NAMALWA (cell line): Measurements from ENCODE around the gene SMIM7.
"Not testable (repeated sequence)": the region's sequence is repeated elsewhere in the genome, so short reads cannot be mapped to it uniquely, and the experiment has no call there.

Experiments
- DNase-seq: peaks from one replicate; pipeline ENCODE4 v3.0.0-alpha.2; 2015; ENCODE audit warnings: low spot score

Gene SMIM7

DNA sequence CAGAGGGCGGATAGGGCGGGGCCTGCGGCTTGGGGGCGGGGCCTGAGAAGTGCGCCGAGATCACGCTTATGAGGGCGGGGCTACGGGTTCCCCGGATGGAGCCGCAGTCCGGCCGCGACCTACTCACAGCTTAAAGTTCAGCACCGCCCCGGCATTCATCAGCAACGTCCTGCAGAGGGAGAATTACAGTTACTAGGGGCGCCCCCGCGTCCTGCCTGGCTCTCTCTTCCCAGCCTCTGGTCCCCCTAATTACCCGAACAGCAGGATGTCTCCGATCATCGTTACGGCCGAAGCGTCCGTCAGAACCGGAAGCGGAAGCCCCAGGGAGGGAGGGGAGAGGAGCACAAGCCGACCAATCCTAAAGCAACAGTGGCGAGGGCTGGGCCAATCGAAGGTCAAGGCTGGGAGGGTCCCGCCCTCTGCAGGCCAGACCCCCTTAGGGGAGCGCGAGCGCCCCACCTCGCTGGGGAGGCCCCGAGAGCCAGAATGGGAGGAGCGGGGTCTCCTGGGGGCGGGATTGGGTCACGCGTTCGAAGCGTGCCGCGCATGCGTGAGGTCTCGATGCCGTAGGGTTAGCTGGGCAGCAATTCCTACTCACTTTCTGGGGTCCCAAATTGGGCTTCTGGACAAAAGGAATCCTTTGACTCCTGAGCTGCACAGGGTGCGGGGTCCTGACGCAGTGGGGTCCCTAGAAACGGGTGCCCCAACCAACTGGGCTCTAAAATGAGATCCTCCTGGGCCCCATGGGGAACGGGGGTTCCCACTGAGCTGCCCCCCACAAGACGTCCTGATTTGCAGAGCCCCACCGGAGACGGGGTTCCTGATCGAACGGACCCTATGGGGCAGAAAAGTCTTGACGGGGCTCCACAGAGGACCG lies at the start of gene SMIM7:
Gene SMIM7 (minus strand): TSS at position 313 of the 877 bp plus-strand sequence. CDS start 34 bp downstream, at position 279.
- DNase-seq, result peak; percentile 99

DNA sequence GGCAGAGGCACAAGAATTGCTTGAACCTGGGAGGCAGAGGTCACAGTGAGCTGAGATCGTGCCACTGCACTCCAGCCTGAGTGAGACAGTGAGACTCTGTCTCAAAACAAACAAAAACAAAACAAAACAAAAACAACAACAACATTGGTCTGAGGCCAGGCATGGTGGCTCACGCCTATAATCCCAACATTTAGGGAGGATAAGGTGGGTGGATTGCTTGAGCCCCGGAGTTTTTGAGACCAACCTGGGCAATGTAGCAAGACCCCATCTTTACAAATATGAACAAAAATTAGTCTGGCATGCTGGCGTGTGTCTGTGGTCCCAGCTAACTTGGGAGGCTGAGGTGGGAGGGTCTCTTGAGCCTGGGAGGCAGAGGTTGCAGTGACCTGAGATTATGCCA lies 43.7 kb upstream of the SMIM7 start:
- DNase-seq, result no peak

DNA sequence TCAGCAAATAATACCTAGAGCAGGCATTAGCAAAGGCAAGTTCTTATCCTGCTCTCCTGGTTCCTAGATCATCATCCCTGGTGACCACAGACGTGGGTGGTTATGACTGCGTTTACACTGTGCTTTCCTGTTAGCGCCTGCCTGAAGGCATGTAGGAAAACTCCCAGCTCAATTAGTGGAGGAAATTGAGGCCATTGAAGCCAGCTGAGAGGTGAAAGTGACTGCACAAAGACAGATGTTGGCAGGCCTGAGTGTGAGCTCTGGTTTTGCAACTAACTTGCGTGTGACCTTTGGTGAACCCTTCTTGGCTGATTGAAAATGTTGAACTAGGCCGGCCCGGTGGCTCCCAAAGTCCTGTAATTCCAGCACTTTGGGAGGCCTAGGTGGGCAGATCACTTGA lies 42.2 kb upstream of the SMIM7 start:
- no peak for DNase-seq

DNA sequence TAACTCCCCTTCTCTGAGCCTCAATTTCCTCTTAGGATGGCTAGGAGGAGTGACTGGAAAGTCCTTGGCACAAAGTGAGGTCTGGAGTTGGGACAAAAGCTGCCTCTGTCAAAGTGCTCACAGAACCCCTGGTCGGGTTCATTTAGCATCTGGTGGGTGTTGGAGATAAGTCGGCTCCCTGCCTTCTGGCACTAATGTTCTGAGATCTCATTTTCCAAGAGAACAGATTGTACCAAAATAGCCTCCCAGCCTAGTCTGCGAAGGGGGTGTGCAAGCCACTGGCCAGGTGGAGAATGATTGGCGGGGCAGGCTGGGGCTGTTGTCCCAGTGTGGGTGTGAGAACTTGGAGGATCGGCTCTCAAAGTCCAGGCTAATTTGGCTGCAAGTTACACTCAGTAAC lies 39.0 kb upstream of the SMIM7 start:
- no peak for DNase-seq

DNA sequence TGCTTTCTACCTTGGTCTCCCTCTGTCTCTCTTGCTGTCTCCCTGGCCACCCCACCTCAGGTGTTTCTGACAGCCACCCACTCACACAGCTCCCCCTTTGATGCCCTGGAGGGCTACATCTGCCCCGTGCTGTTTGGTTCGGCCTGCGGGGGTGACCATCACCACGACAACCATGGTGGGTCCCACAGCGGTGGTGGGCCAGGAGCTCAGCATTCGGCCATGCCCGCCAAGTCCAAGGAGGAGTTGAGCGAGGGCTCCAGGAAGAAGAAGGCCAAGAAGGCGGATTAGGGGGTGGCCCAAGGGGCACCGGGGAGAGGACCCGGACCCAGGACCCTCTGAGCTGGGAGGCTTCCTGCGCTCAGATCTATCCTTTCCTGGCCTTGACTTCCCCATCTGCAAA lies 28.1 kb upstream of the SMIM7 start:
- DNase-seq, result no peak

DNA sequence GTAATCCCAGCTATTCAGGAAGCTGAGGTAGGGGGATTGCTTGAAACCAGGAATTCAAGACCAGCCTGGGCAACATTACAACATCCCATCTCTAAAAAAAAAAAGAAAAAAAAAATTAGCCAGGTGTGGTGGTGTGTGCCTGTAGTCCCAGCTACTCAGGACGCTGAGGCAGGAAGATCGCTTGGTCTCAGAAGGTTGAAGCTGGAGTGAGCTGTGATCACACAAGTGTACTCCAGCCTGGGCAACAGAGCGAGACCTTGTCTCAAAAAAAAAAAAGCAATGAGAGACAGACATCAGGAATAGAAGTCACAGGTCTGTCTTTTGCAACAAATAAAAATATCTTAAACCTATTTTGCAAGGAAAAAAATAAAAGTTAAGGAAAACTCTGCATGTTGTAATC lies 24.3 kb upstream of the SMIM7 start:
- DNase-seq, result no peak

DNA sequence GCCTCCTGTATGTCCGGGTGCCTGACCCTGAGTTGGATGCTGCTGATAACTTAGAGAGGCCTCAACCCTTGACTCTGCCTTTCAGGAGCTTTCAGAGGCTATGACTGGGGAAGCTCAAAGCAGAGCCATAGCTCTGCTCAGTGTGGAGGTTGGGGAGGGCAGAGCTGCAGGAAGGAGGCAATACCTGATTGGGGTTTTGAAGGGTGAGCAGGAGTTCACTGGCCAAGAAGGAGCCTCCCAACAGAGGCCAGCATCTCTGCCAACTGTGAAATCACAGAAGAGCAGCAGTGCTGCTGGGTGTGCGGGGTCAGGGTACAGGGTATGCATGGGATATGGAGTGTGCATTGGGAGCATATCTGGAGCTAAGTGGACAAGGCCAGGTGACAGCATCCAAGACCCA lies 22.6 kb upstream of the SMIM7 start:
- DNase-seq, result no peak

DNA sequence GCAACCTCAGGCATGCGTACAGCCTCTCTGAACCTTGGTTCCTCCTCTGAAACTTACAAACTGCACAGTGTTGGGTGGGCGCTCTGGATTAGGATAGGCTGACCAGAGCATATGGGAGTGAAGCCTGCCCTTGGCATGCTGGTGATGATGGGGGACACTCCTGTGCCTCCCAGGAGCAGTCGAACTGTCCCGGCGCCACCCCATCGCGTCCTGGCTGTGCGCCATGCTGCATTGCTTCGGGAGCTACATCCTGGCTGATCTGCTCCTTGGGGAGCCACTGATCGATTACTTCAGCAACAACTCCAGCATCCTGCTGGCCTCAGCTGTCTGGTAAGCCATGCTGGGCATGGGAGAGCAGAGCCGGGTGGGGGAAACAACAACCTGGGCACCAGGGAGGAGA lies 19.9 kb upstream of the SMIM7 start:
- DNase-seq, result no peak

DNA sequence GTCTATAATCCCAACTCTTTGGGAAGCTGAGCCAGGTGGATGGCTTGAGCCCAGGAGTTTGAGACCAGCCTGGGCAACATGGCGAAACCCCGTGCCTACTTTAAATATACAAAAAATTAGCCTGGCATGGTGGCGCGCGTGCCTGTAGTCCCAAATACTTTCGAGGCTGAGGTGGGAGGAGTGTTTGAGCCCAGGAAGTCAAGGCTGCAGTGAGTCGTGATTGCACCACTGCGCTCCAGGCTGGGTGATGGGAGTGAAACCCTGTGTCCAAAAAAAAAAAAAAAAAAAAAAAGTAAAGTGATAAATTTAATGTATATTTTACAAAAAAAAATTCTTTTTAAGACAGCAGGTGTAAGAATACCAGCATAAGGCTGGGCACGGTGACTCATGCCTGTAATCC lies 18.6 kb upstream of the SMIM7 start:
- no peak for DNase-seq

DNA sequence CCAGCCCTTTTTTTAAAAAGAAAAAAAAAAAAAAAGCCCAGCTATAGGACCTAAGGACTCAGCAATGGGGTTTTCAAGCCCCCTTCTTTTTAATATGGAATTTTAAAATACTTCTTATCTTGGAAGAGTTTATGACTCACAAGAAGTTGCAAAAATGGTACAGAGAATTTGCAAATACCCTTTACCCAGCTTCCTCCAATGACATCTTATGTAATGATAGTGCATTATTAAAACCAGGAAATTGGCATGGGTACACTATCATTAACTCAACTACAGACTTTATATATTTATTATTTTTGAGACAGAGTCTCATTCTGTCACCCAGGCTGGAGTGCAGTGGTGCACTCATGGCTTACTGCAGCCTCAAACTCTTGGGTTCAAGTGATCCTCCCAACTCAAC lies 17.1 kb upstream of the SMIM7 start:
- DNase-seq, result no peak

DNA sequence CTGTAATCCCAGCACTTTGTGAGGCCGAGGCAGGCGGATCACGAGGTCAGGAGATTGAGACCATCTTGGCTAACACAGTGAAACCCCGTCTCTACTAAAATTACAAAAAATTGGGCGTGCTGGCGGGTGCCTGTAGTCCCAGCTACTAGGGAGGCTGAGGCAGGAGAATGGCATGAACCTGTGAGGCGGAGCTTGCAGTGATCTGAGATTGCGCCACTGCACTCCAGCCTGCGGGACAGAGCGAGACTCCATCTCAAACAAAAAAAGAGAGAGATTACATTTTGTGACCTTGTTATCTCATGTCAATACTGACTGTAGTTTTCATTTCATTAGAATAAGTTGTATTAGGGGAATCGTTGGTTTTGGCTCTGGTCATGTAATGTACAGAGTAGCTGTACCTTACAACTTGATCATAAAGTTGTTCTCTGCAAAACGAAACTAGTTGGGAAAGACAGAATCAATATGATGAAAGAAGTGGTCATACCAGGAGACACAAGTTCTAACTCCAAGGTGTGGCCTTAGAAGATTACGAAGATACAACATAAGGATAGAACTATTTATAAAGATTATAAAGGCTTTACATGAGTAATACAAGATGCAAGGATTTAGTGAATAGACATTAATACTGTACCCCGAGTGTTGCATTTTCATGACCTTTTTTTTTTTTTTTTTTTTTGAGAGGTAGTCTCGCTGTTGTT lies 16.3 kb upstream of the SMIM7 start:
- no peak for DNase-seq

DNA sequence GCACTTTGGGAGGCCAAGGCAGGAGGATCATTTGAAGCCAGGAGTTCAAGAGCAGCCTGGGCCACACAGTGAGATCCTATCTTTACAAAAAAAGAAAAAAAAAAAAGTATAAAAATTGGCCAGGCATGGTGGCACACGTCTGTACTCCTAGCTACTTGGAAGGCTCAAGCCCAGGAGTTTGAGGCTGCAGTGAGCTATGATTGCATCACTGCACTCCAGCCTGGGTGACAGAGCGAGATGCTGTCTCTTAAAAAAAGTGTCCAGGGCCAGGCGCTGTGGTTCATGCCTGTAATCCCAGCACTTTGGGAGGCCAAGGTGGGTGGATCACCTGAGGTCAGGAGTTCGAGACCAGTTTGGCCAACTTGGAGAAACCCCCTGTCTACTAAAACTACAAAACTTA lies 13.9 kb upstream of the SMIM7 start:
- DNase-seq, result not testable (repeated sequence)

DNA sequence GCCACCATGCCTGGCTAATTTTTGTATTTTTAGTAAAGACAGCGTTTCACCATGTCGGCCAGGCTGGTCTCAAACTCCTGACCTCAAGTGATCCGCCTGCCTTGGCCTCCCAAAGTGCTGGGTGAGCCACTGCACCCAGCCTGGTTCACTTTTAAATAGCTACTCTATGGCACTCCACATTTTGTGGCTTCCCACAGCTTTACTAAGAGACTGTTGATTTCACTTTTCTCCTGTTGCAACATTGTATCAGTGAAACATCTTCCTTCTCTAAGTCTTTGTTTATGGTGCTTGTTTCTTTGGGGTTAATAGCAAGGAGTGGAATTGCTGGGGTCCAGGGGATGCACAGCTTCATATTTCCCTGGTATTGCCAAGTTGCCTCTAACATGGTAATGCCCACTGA lies 13.3 kb upstream of the SMIM7 start:
- no peak for DNase-seq

DNA sequence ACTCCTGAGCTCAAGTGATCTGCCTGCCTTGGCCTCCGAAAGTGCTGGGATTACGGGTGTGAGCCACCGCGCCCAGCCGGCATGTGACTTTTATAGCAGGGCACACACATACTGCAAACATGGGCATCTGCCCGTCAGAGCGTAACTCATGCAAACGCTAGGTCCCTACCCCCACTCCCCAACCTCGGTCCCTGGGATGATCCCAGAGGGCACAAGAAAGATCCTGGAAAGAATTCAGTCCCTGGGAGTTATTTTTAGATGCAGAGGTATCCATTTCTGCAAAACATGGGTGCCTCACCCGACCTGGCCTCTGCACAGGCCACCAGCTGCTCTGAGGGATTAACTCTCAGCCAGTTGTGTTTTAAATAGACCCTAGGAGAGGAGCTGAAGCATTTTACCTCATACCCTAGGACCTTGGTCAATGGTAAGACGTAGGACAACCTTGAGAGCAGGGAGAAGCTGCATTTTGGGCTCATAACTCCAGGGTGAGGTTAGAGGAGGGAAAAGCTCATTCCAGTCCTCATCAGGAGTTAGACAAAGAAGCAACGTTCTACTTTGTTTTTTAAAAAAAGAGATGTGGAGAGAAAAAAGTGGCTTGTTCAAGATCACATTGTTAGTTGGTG lies 11.8 kb upstream of the SMIM7 start:
- DNase-seq, result no peak

DNA sequence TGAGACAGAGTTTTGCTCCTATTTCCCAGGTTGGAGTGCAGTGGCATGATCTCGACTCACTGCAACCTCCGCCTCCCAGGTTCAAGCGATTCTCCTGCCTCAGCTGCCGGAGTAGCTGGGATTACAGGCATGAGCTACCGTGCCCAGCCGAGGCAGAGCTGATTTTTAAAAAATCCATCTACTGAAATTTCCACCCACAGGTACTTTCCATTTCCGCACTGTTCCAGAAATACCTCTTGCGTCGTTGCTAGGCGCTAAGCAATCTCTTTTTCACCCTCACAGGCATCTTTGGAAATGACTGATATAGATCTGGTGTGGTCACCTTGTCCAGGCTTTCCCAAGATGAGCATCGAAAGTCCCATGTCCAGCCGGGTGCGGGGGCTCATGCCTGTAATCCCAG lies 10.3 kb upstream of the SMIM7 start:
- no peak for DNase-seq

DNA sequence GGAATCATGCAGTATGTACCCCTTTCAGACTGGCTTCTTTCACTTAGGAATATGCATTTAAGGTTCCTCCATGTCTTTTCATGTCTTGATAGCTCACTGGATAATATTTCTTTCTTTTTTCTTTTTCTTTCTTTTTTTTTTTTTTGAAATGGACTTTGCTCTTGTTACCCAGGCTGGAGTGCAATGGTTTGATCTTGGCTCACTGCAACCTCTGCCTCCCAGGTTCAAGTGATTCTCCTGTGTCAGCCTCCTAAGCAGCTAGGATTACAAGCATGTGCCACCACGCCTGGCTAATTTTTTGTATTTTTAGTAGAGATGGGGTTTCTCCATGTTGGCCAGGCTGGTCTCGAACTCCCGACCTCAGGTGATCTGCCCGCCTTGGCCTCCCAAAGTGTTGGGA lies 8.8 kb upstream of the SMIM7 start:
- DNase-seq, result not testable (repeated sequence)

DNA sequence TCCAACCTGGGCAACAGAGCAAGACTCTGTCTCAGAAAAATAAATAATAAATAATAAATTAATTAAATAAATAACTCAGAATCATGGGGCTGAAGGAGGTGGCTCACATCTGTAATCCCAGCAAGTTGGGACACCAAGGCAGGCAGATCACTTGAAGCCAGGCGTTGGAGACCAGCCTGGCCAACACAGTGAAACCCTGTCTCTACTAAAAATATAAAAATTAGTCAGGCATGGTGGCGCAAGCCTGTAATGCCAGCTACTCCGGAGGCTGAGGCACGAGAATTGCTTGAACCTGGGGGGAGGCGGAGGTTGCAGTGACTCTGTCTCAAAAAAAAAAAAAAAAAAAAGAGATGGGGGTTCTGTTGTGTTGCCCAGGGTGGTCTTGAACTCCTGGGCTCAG lies 8.2 kb upstream of the SMIM7 start:
- no peak for DNase-seq

DNA sequence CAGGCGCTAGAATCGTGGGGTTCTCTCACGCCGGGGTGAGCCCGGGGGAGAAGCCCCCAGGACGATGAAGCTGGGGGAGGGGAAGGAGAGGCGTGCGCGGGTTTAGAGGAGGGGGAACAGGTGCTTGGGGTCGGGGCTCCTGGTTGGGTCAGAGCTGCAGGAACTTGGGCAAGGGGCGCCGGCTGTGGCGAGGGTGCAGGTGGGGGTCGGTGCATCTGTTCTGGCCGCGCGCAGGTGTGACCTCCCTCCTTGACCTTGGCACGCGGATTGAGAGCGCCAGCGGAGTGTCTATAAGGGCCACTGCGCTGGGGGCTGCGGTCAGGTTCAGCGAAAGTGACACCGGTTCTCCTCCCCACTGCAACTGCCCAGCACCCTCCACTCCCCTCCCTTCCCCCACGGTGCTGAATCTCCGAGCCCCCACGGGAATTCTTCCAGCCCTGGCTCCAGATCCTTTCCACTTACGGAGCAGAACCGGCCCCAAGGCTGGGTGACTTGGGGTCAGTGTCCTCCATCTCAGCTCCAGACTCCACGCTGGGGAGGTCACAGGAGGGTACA lies 1.6 kb upstream of the SMIM7 start:
- DNase-seq, result peak; percentile 81

DNA sequence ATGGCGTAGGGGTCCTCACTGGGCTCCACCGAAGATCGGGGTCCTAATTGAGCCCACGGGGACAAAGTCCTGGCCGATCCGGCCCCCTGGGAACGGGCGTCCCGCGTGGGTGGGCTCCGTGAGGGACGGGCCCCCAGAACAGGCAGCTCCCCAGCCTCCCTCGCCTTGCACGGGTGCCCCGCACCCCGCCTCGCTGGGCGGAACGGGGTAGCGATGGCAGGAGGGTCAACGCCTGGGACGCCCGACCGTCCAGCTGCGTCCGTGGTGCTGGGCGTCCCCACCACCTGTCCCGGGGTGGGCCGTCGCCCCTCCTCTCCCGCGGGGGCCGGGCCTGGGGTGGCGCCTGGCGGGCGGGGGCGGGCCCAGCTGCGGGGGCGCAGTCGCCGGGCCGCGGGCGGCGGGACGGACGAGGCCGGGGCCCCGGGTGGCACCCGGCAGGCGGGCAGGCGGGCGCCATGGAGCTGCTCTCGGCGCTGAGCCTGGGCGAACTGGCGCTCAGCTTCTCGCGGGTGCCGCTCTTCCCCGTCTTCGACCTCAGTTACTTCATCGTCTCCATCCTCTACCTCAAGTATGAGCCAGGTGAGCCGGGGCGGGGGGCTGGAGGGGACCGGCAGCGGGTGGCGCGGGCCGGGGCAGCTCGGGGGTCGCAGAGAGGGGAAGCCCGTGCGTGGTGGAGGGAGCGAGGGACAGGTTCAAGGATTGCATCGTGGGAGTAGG lies 977 bp upstream of the SMIM7 start, which contains the start of gene TMEM38A:
Gene TMEM38A (plus strand): TSS at position 377 of the 717 bp plus-strand sequence. CDS start 79 bp downstream, at position 456.
- peak; percentile 62 for DNase-seq

DNA sequence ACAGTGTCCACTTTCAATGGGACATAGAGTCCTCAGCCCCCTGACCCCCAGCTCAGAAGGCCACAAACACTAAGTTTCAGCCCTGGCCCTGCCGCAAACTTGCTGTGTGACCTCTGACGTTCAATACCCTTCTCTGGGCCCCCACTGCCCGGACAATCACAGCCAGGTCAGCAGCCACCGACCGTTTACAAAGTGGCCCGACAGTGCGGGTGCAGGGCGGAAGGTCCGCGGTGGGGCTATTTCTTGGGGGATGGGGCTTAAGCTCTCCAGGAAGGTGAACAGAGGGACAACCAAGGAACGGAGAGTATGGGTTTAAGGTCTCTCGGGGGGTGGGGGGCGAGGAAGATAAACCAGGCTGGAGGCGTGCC lies 496 bp downstream of the SMIM7 start:
- DNase-seq, result no peak

DNA sequence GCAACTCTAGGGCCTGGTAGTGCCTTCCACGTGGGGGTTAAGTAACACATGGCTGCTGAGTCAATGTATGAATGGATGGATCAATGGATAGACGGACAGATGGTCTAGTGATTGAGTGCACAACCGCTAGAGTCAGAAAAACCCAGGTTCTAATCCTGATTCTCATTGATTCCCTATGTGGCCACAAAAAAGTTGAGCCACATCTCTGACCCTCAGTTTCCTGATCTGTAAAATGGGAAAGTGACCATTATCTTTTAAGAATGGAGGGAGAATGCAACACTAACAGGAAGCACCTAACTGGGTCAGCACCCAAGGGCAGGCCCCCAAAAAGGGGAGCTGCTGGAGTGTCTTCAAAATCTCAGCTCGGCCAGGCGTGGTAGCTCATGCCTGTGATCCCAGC lies 2.6 kb downstream of the SMIM7 start:
- DNase-seq, result no peak

DNA sequence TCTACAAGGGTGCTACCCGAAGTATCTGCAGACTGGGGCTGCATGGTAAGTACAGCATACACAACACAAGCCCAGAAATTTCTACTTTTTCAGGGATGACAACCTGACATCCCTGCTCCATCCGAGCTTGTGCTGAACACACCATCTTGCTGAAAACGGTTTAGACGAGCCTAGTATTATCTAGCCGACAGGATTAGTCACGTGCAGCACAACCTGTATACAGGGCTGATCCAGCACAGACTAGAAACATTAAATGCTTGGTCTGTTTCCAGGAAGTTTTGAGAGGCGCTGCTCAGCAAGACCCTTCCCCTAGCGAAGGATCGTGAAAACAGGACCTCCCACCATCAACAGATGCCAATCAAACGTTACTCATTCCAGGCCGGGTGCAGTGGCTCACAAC lies 4.2 kb downstream of the SMIM7 start:
- no peak for DNase-seq
